H1 (cell line): ENCODE results near the gene NELL1. TPM values are rescaled to one million over a fixed set of nuclear protein-coding genes. Genes with fewer than 3 reads are reported as not detected.

Source experiments
- CTCF ChIA-PET: fragments of 300-600 bp; sonication (Branson Sonifier 250); formaldehyde crosslinking; loops from one replicate; lab custom pipeline; 2021; ENCODE audit not compliant: partially characterized antibody; lab: Charles Lee
- POLR2A ChIA-PET: fragments of 300-600 bp; sonication (Branson Sonifier 250); formaldehyde crosslinking; loops from one replicate; lab custom pipeline; 2021; ENCODE audit warnings: inconsistent platforms; ENCODE audit not compliant: partially characterized antibody; lab: Charles Lee
- DNase-seq, 2 experiments: peaks; one replicate each; pipeline versions ENCODE4 v3.0.0 to v3.0.0-alpha.2; 2010 to 2022; ENCODE audit warnings: low spot score in 2 of 2, low read depth in 1 of 2, mixed read lengths in 1 of 2
- FAIRE-seq: peaks from 2 replicates; lab custom pipeline; 2011; peaks lifted over from hg19 to GRCh38; lab: Jason Lieb, UNC
- H2AFZ ChIP-seq: 2 replicates; pipeline ENCODE4 v1.8.1; 2012; ENCODE audit warnings: low read length, inconsistent platforms
- H2AK5ac ChIP-seq: 2 replicates; pipeline ENCODE4 v1.6.1; 2013; ENCODE audit warnings: low read depth, low read length
- H2BK120ac ChIP-seq: replicated peaks from 2 replicates; pipeline ENCODE3; 2013; ENCODE audit warnings: low read depth, low read length, inconsistent platforms
- H2BK12ac ChIP-seq: 2 replicates; pipeline ENCODE4 v1.6.1; 2013; ENCODE audit warnings: low read depth, low read length
- H2BK15ac ChIP-seq: 2 replicates; pipeline ENCODE4 v1.6.1; 2013; ENCODE audit warnings: low read length
- H2BK20ac ChIP-seq: 2 replicates; pipeline ENCODE4 v1.6.1; 2013; ENCODE audit warnings: low read length
- H2BK5ac ChIP-seq: 2 replicates; pipeline ENCODE4 v1.6.1; 2013; ENCODE audit warnings: low read depth, low read length
- H3K14ac ChIP-seq: 2 replicates; pipeline ENCODE4 v1.6.1; 2013; ENCODE audit warnings: inconsistent platforms; ENCODE audit not compliant: insufficient read length
- H3K18ac ChIP-seq: 2 replicates; pipeline ENCODE4 v1.6.1; 2013; ENCODE audit warnings: low read length; ENCODE audit errors: extremely low read depth
- H3K23ac ChIP-seq: 2 replicates; pipeline ENCODE4 v1.6.1; 2013; ENCODE audit warnings: inconsistent platforms; ENCODE audit not compliant: insufficient read length
- H3K23me2 ChIP-seq: 2 replicates; pipeline ENCODE4 v1.6.1; 2013; ENCODE audit warnings: low read depth, low read length
- H3K27ac ChIP-seq: 2 replicates; pipeline ENCODE4 v1.6.1; 2011; ENCODE audit warnings: low read depth, low read length, inconsistent platforms
- H3K27me3 ChIP-seq, 4 experiments: replicated peaks in 1 of 4; 1 replicate in 1 of 4; 2 replicates in 3 of 4; pipeline versions ENCODE4 v1.6.1 to v1.8.1; 2011 to 2013; ENCODE audit warnings: low read length in 3 of 4, mild to moderate bottlenecking in 3 of 4, inconsistent platforms in 2 of 4, mixed read lengths in 2 of 4, moderate library complexity in 1 of 4; ENCODE audit not compliant: control insufficient read depth in 3 of 4, insufficient read depth in 3 of 4; ENCODE audit errors: extremely low read depth in 1 of 4
- H3K36me3 ChIP-seq, 4 experiments: 2 replicates each; pipeline versions ENCODE4 v1.6.1 to v1.8.1; 2011 to 2013; ENCODE audit warnings: mild to moderate bottlenecking in 4 of 4, low read length in 3 of 4, moderate library complexity in 2 of 4, control low read depth in 1 of 4, inconsistent platforms in 1 of 4; ENCODE audit not compliant: insufficient read depth in 4 of 4, control insufficient read depth in 2 of 4
- H3K4ac ChIP-seq: replicated peaks from 2 replicates; pipeline ENCODE3; 2013; ENCODE audit warnings: low read length, low read depth, mixed read lengths, inconsistent platforms; ENCODE audit not compliant: insufficient read length
- H3K4me1 ChIP-seq, 4 experiments: replicated peaks in 1 of 4; 1 replicate in 1 of 4; 2 replicates in 3 of 4; pipeline versions ENCODE4 v1.6.1 to v1.8.1; 2011 to 2013; ENCODE audit warnings: low read length in 3 of 4, inconsistent platforms in 2 of 4, mixed read lengths in 1 of 4; ENCODE audit not compliant: insufficient read depth in 4 of 4, control insufficient read depth in 3 of 4
- H3K4me2 ChIP-seq, 2 experiments: 2 replicates each; pipeline versions ENCODE4 v1.6.1 to v1.8.1; 2011 to 2013; ENCODE audit warnings: low read depth in 2 of 2, low read length in 2 of 2, control low read depth in 1 of 2, inconsistent platforms in 1 of 2, mild to moderate bottlenecking in 1 of 2; ENCODE audit not compliant: insufficient read depth in 1 of 2
- H3K4me3 ChIP-seq, 4 experiments: fragments of 200-600, 300-600 bp in 1 of 4; sonication (generic), shearing (Covaris generic), sonication (Bioruptor Twin) in 1 of 4; 2 replicates each; pipeline versions ENCODE4 v1.5.1 to v1.8.1; 2011 to 2016; ENCODE audit warnings: low read length in 4 of 4, low read depth in 3 of 4, control low read depth in 2 of 4, inconsistent platforms in 2 of 4, mild to moderate bottlenecking in 2 of 4, mixed read lengths in 1 of 4, moderate library complexity in 1 of 4; ENCODE audit not compliant: insufficient read depth in 2 of 4; ENCODE audit errors: extremely low read depth in 1 of 4
- H3K56ac ChIP-seq: replicated peaks from 2 replicates; pipeline ENCODE3; 2013; ENCODE audit warnings: low read depth, mild to moderate bottlenecking, mixed read lengths, low read length, inconsistent platforms; ENCODE audit not compliant: insufficient read length
- H3K79me1 ChIP-seq: 2 replicates; pipeline ENCODE4 v1.6.1; 2013; ENCODE audit warnings: low read depth, low read length, control low read depth
- H3K79me2 ChIP-seq, 2 experiments: 2 replicates each; pipeline versions ENCODE4 v1.6.1 to v1.8.1; 2012 to 2013; ENCODE audit warnings: low read length in 2 of 2, mild to moderate bottlenecking in 2 of 2, inconsistent platforms in 1 of 2; ENCODE audit not compliant: insufficient read depth in 2 of 2, control insufficient read depth in 1 of 2
- H3K9ac ChIP-seq, 4 experiments: replicated peaks in 1 of 4; 1 replicate in 1 of 4; 2 replicates in 3 of 4; pipeline versions ENCODE4 v1.6.1 to v1.8.1; 2011 to 2013; ENCODE audit warnings: low read depth in 3 of 4, low read length in 3 of 4, control low read depth in 2 of 4, mild to moderate bottlenecking in 2 of 4, moderate library complexity in 2 of 4, inconsistent platforms in 1 of 4; ENCODE audit errors: extremely low read depth in 1 of 4
- H3K9me3 ChIP-seq, 2 experiments: 2 replicates each; pipeline versions ENCODE4 v1.6.1 to v1.8.1; 2012 to 2013; ENCODE audit warnings: mild to moderate bottlenecking in 2 of 2, moderate library complexity in 2 of 2, control low read depth in 1 of 2, inconsistent platforms in 1 of 2, low read depth in 1 of 2, low read length in 1 of 2, mixed read lengths in 1 of 2; ENCODE audit not compliant: insufficient read depth in 2 of 2
- H4K20me1 ChIP-seq, 2 experiments: replicated peaks in 1 of 2; 2 replicates each; pipeline versions ENCODE3 to v1.8.1; 2011 to 2013; ENCODE audit warnings: inconsistent platforms in 2 of 2, low read length in 2 of 2, mild to moderate bottlenecking in 1 of 2; ENCODE audit not compliant: insufficient read depth in 2 of 2, control insufficient read depth in 1 of 2
- H4K5ac ChIP-seq: 2 replicates; pipeline ENCODE4 v1.6.1; 2013; ENCODE audit warnings: low read length, low read depth, mixed read lengths, inconsistent platforms; ENCODE audit not compliant: insufficient read length
- H4K8ac ChIP-seq: 2 replicates; pipeline ENCODE4 v1.8.0; 2013; ENCODE audit warnings: mild to moderate bottlenecking, moderate library complexity, low read length, inconsistent platforms; ENCODE audit not compliant: insufficient read depth; ENCODE audit errors: extremely low read depth
- H4K91ac ChIP-seq: replicated peaks from 2 replicates; pipeline ENCODE3; 2013; ENCODE audit warnings: low read length, mixed read lengths, inconsistent platforms; ENCODE audit not compliant: insufficient read length
- BCL11A ChIP-seq, 2 experiments: IDR thresholded peaks; one replicate each; pipeline ENCODE4 v1.6.1; 2011; ENCODE audit warnings: low read depth in 2 of 2, low read length in 2 of 2, mild to moderate bottlenecking in 2 of 2
- CHD1 ChIP-seq: IDR thresholded peaks from 2 replicates; pipeline ENCODE4 v1.6.1; 2012; ENCODE audit warnings: low read depth, low read length, improper control_type of control experiment
- EP300 ChIP-seq, 2 experiments: IDR thresholded peaks; 1 replicate in 1 of 2; 2 replicates in 1 of 2; pipeline ENCODE4 v1.6.1; 2011 to 2012; ENCODE audit warnings: low read depth in 2 of 2, low read length in 2 of 2, mild to moderate bottlenecking in 2 of 2, borderline replicate concordance in 1 of 2, inconsistent platforms in 1 of 2, moderate library complexity in 1 of 2
- GTF2F1 ChIP-seq: IDR thresholded peaks from 2 replicates; pipeline ENCODE4 v1.6.1; 2012; ENCODE audit warnings: low read depth, low read length, improper control_type of control experiment, borderline replicate concordance
- MAFK ChIP-seq: IDR thresholded peaks from 2 replicates; pipeline ENCODE4 v1.6.1; 2012; ENCODE audit warnings: low read depth, mild to moderate bottlenecking, improper control_type of control experiment, low read length
- NRF1 ChIP-seq: IDR thresholded peaks from 2 replicates; pipeline ENCODE4 v1.6.1; 2011; ENCODE audit warnings: mild to moderate bottlenecking, low read depth, low read length, improper control_type of control experiment
- POLR2AphosphoS5 ChIP-seq: IDR thresholded peaks from 2 replicates; pipeline ENCODE4 v1.6.1; 2011; ENCODE audit warnings: low read depth, low read length
- RBBP5 ChIP-seq: IDR thresholded peaks from 2 replicates; pipeline ENCODE4 v1.7.1; 2012; ENCODE audit warnings: low read depth, mild to moderate bottlenecking, inconsistent platforms, low read length, moderate library complexity, borderline replicate concordance
- SP2 ChIP-seq: IDR thresholded peaks from 2 replicates; pipeline ENCODE4 v1.6.1; 2012; ENCODE audit warnings: mild to moderate bottlenecking, low read length, inconsistent platforms
- SP4 ChIP-seq: IDR thresholded peaks from 2 replicates; pipeline ENCODE4 v1.6.1; 2012; ENCODE audit warnings: low read length, inconsistent platforms
- TAF1 ChIP-seq: IDR thresholded peaks from 2 replicates; pipeline ENCODE4 v1.6.1; 2011; ENCODE audit warnings: mild to moderate bottlenecking, low read depth, low read length
- TCF12 ChIP-seq: IDR thresholded peaks from 2 replicates; pipeline ENCODE4 v1.6.1; 2011; ENCODE audit warnings: low read depth, mild to moderate bottlenecking, low read length
- WGBS, 2 experiments: shearing (Covaris generic) in 1 of 2; methylation state at CpG; one replicate each; pipeline versions ENCODE4 v1.1.6 to v1.1.7; 2013 to 2015; ENCODE audit warnings: low lambda C conversion rate in 2 of 2, mixed read lengths in 2 of 2, inconsistent platforms in 1 of 2, low coverage in 1 of 2, missing lambda C conversion rate in 1 of 2; ENCODE audit not compliant: insufficient replicate concordance in 2 of 2, insufficient coverage in 1 of 2, insufficient read length in 1 of 2; ENCODE audit errors: extremely low coverage in 1 of 2, missing lambda C conversion rate in 1 of 2; 5-methylcytosine and 5-hydroxymethylcytosine counted together
- polyA plus RNA-seq, 7 experiments: library from polyadenylated mRNA; depleted of rRNA in 3 of 7; stranded (reverse) in 5 of 7; unstranded in 2 of 7; fragments of >200 nt in 5 of 7; fragments of 200-250 nt in 2 of 7; gene quantifications; 1 replicate in 5 of 7; 2 replicates in 1 of 7; 4 replicates in 1 of 7; pipeline versions ENCODE4 v1.2.1 to v1.2.3, GENCODE V29; 2011 to 2013; ENCODE audit warnings: missing spikeins in 2 of 7, mixed read lengths in 2 of 7
- total RNA-seq: library from RNA; stranded (reverse); fragmentation: NEBNext Ultra II Directional; extraction: Animal tissue kit (Norgen Biotek cat#: 25700); gene quantifications from 2 replicates; pipeline ENCODE4 v1.2.1, GENCODE V29; 2021
- TF ChIP-seq, protein P1 (sequence below): IDR thresholded peaks from 2 replicates; pipeline ENCODE4 v1.6.1; 2012; ENCODE audit warnings: inconsistent platforms

NELL1 gene
- total and polyA plus RNA-seq, 2 of the 8 experiments (the other 6 are each of a cell fraction or from before 2014, with no cell fraction given), result 0.21 TPM; not detected in 1

GRCh38 chr11:20639688-20640087 is 29.7 kb upstream of the NELL1 start:
- H4K8ac ChIP-seq, result no peak overlapping the region
- H3K36me3 ChIP-seq, result no peaks in the 10 kb centered on the region
- H3K79me2 ChIP-seq, result no peaks in the 10 kb centered on the region
- ChIA-PET POLR2A (no interaction called here), CTCF (interaction anchor here (1.2 to 3.4 kb wide), 7 partner anchors 9 to 684 kb away, joined by 3 to 17 read pairs (median 8); no protein-coding TSS in a partner anchor)
- H3K18ac ChIP-seq, result no peak overlapping the region
- H3K4me3 ChIP-seq, result no peak overlapping the region
- H3K23me2 ChIP-seq, result no peaks in the 10 kb centered on the region
- TF ChIP-seq, protein P1, sequence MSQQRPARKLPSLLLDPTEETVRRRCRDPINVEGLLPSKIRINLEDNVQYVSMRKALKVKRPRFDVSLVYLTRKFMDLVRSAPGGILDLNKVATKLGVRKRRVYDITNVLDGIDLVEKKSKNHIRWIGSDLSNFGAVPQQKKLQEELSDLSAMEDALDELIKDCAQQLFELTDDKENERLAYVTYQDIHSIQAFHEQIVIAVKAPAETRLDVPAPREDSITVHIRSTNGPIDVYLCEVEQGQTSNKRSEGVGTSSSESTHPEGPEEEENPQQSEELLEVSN, result no peak
- no peak for TF ChIP-seq NRF1
- TF ChIP-seq POLR2AphosphoS5, result no peak
- TF ChIP-seq TCF12, result no peak
- no peak for TF ChIP-seq BCL11A (IDR thresholded peaks at IDR 0.05; ENCODE audit: low read depth in 2 of 2, low read length in 2 of 2)
- TF ChIP-seq CHD1, result no peak
- no peak for TF ChIP-seq TAF1
- TF ChIP-seq EP300 (IDR thresholded peaks at IDR 0.05; ENCODE audit: borderline replicate concordance in 1 of 2, low read depth in 2 of 2, low read length in 2 of 2), result no peak
- no peak for TF ChIP-seq RBBP5
- TF ChIP-seq GTF2F1, result no peak
- TF ChIP-seq MAFK, result no peak
- no peak for TF ChIP-seq SP2
- no peak for TF ChIP-seq SP4
- H2AFZ ChIP-seq, result no peak overlapping the region
- no peak overlapping the region for H2BK120ac ChIP-seq
- no peak overlapping the region for H2BK12ac ChIP-seq
- no peak overlapping the region for H4K5ac ChIP-seq
- no peaks in the 10 kb centered on the region for H3K27me3 ChIP-seq
- FAIRE-seq (no peak), DNase-seq (no peak)
- H3K27ac ChIP-seq, result no peak overlapping the region
- H2BK5ac ChIP-seq, result no peak overlapping the region
- H2BK15ac ChIP-seq, result no peak overlapping the region
- H3K9me3 ChIP-seq, result no peaks in the 10 kb centered on the region
- no peak overlapping the region for H3K23ac ChIP-seq
- H2BK20ac ChIP-seq, result no peak overlapping the region
- no peak overlapping the region for H4K91ac ChIP-seq
- no peak overlapping the region for H3K14ac ChIP-seq
- H4K20me1 ChIP-seq, result no peaks in the 10 kb centered on the region
- H3K4me1 ChIP-seq, result peaks cover 0 to 5% (median 2%) of the 10 kb centered on the region in 4 experiments; a peak in 3 of 7 replicates
- H3K4me2 ChIP-seq, result no peak overlapping the region
- H3K79me1 ChIP-seq, result no peaks in the 10 kb centered on the region
- no peak overlapping the region for H3K9ac ChIP-seq
- H3K56ac ChIP-seq, result no peak overlapping the region
- WGBS, 2 experiments, result 90% methylated on average over 3 of the region's 3 CpGs; no CpG with 5 or more reads in 1 of the 2 experiments
- H3K4ac ChIP-seq, result no peak overlapping the region
- H2AK5ac ChIP-seq, result no peak overlapping the region
